Epithelial cell of esophagus (primary cell): Measurements from ENCODE around the gene IL4I1.

Source experiments
- DNase-seq: peaks from one replicate; pipeline ENCODE4 v3.0.0; 2010; ENCODE audit warnings: low read depth
- H3K4me3 ChIP-seq: 2 replicates; pipeline ENCODE4 v1.5.1; 2011; ENCODE audit warnings: mild to moderate bottlenecking, low read length, control low read depth
- TF ChIP-seq, protein P1 (sequence below): IDR thresholded peaks from 2 replicates; pipeline ENCODE4 v1.5.1; 2011; ENCODE audit warnings: low read depth, mild to moderate bottlenecking, low read length, control low read depth, inconsistent platforms; ENCODE audit not compliant: insufficient read depth; ENCODE audit errors: missing control alignments

Gene IL4I1

DNA sequence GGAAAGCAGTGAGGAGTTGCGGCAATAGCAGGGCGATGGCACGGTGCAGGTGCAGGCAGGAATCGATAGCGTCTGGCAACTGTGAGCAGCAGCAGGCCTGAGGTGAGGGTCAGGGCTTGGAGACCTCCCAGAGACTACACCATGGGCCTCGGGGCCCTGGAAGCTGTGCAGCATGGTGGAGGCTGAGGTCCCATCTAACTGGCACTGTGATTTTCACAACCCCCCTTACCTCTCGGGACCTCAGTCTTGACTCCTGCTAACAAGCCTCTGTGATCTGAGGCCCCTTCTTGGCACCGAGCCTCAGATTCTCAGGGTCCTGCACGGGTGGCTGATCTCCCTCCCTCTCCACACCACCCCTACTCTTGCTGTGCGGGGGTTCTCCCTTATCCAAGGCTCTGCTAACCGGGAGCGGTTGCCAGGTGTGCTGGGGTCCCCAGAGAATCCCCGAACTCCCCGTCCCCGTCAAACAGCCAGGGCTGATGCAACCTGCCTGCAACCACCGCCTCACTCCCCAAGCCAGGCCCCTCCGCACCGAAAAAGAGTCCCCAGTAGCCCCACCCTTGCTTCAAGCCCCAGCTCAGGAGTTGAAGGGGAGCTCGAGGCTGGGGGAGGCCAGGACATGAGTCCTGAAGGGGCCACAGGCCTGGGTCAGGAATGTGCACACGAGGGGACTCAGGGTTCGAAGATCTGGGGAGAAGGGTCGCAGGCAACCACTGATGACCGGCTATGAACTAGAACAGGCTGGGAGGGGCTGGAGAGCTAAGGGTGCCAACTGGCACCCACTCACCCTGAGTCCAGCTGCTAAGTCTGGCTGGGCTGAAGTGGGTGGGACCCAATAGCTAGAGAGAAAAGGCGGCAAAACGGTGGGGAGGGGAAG is 27.6 kb upstream of the IL4I1 start:
- no peak for DNase-seq
- no peak overlapping the region for H3K4me3 ChIP-seq
- TF ChIP-seq, protein P1, sequence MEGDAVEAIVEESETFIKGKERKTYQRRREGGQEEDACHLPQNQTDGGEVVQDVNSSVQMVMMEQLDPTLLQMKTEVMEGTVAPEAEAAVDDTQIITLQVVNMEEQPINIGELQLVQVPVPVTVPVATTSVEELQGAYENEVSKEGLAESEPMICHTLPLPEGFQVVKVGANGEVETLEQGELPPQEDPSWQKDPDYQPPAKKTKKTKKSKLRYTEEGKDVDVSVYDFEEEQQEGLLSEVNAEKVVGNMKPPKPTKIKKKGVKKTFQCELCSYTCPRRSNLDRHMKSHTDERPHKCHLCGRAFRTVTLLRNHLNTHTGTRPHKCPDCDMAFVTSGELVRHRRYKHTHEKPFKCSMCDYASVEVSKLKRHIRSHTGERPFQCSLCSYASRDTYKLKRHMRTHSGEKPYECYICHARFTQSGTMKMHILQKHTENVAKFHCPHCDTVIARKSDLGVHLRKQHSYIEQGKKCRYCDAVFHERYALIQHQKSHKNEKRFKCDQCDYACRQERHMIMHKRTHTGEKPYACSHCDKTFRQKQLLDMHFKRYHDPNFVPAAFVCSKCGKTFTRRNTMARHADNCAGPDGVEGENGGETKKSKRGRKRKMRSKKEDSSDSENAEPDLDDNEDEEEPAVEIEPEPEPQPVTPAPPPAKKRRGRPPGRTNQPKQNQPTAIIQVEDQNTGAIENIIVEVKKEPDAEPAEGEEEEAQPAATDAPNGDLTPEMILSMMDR: no peak

DNA sequence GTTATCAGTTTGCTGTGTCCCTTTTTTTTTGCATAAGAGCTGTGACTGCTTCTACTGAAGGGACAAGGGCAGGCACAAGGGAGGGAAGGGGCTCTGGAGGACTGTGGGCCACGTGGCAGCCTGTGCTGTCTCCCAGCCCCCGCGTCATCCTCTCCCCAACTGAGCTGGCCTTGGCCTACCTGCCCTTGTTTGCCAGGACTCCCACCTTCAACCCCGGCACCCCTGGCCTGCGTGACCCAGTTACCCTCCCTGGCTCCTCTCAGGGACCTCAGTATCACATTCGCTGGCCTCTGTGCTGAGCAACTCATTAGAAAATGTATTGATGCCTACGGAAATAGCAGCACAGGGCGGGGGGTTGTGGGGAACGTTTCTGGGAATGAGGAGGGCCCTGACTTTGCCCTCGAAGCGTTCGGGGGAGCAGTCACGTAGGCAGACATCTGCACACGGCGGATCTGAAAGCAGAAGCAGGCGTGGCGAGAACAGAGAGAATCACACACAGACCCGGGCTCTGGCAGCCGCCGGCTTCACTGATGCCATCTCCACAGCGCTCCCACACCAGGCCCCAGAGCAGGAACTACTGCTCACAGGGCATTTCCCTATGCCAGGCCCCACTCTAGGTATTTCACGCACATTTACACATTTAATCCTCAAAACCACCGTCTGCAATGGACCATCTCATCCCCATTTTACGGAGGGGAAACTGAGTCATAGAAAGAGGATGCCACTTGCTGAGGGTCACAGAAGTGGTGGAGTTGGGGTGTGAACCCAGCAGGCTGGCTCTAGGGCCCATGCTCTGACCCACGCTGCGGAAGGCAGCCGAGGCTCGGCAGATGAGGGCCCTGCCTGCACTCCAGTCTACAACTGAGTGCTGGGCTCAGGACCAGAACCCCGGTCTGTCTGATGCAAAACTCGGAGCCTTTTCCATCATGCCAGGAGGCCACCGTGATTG is 26.6 kb upstream of the IL4I1 start:
- H3K4me3 ChIP-seq: no peak overlapping the region
- DNase-seq: no peak
- TF ChIP-seq, protein P1: no peak

DNA sequence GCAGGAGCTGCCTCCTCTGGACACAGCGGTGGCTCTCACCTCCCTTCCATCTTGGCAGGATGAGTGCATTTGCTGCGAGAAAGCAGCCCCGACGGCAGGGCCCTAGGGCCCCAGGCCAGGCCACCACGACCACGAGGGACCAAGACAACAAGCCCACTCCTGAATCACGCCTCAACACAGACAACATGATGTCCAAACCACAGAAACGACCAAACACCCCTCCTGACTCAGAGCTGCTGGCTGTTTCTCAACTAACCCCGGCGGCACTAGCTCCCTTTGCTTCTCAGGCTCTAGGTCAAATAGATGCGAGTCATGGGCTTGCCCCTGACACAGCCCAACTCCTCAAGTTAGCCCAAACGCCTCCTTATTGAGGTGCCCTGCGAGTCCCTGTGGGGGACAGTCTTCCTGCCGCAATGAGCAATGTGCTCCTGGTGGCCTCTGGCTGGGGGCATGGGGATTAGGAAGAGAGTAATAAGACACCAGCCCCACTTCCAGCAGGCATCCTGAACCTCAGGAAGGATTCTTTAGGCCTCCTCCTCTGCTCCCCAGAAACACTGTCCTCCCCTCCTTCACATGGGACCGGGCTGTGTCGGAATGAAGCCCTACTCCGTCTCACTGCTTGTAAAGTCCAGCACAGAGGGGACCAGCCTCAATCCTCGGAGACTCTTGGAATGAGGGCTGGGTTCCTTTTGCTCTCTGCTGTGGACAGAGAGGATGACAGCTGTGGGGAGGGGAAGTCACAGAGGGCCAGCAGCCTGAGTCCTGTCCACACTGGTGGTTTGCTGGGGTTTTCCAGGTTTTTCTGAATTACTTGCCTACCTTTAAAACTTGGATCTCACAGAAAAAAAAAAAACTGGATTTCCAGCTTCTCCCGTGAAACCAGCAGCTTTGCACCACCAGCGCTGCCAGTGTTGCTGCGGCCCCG is 25.4 kb upstream of the IL4I1 start:
- TF ChIP-seq, protein P1: no peak
- H3K4me3 ChIP-seq: no peak overlapping the region
- peak; percentile 59 for DNase-seq

DNA sequence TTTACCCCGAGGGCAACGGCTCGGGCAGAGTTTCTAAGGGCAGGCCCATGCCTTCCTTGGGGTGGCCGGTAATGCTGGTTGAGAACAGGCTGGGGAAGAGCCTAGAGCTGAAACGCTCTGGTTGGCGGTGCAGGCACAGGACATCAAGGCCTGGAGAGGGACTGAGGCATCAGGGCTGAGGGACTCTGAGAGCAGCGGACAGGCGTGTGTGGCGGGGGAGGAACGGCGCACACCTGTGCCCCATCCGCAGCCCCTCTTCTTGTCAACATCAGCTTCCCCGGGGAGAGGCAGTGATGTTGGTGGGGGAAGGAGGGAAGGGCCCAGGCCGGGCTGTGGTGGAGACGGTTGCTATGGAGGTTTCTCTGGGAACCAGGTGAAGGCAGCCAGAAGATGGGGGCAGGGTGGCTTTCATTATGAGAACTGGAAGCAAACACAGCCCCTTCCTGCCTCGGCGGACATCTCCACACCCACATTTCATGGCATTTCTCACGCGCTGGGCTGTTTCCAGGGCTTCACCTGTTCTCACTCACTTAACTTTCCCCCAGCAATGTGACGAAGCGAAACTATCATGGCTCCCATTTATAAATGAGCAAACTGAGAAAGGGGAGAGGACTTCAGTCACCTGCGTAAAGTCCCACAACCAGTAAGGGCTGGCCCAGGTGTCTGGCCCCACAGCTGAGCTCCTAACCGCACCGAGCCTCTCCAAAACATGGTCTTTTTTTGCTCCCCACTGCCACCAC is 24.1 kb upstream of the IL4I1 start:
- DNase-seq: no peak
- TF ChIP-seq, protein P1: no peak
- no peak overlapping the region for H3K4me3 ChIP-seq

DNA sequence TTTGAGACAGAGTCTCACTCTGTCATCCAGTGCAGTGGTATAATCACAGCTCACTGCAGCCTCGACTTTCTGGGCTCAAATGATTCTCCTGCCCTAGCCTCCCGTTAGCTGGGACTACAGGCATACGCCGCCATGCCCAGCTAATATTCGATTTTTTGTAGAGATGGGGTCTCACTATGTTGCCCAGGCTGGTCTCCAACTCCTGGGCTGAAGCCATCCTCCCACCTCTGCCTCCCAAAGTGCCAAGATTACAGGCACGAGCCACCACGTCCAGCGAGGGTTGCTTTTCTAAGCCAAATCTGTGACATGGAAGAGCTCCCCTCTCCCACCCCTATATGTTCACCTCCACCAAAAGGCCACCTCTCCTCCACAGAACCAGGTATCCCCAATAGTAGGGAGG is 21.4 kb upstream of the IL4I1 start:
- TF ChIP-seq, protein P1: no peak
- DNase-seq: no peak
- H3K4me3 ChIP-seq: no peak overlapping the region
